ENCODE results near the gene SLIT1.

The SLIT1 gene

GRCh38 chr10:97200616-97201015 lies 14.9 kb upstream of the SLIT1 start:
- no peak for DNase-seq

DNA sequence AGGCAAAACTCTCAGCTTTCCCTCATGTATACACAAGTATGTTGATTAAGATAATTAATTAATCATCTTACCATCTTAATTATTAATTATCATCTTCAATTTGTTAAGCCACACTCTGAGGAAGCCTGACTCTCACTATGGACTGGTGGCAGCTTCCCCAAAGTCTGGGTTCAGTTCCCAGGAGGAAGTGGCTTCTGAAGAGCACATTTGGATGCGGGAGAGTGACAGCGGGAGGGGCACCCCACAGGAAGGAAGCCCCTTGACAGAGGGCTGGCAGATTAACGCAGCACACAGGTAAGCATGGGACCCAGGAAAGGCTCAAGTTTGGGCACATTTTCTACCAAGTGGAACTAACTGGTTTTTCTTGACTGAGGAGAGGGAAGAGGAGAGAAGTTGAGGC lies 13.4 kb upstream of the SLIT1 start:
- no peak for DNase-seq

DNA sequence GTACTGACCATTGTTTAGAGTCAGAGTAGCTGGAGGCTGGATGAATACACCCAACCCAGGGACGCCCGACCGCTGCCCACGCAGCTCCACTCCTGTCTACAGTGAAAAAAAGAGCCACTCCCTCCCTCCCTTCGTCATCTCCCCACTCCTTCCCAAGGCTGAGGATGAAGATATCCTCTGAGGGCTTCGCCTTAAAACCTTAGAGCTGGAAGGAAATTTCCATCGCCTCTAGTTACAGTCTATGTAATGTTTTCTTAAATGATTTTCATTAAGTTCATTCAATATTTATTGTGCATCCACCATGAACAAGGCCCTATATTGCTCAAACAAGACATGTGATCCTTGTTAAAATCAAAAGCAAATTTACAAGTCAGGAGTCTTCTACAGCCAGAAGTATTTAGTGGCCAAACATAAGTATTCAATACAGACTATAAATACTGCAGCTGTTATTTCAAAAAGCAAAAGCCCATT lies 11.3 kb upstream of the SLIT1 start:
- DNase-seq, result no peak

DNA sequence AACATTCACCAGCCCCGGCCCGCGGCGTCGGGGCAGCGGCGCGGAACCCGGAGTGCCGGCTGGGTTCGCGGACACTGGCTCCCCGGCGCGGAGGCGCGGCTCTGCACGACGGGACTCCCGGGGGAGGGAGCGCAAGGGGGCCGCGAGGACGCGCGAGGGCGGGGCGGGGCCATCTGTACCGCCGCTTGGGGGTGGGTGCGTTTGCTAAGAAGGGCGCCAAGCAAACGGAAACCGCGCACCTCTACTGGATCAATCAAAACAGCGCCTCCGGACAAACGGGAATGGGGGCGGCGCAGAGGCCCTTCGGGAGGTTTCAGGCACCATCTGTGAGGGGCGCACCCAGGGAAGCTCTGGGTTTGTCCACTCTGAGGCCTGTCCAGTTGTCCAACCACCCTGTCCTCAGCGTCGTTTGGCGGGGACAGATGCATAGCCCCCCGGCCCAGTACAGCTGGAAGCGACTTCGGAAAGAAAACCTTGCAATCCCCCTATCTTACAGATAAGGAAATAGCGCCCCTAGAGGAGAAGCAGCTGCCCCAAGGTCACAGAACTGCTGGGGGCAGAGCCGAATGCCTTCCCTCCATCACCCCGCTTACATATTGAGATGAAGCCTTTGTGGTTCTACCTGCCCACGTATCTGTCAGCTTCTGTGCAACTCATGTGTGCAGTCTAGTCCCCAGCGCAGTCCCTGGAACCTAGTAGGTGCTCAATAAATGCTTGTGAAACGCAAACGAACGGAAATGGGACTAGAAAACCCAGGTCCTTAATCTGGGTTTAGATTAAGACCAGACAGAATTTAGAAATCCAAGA lies 10.7 kb upstream of the SLIT1 start:
- peak; percentile 42 for DNase-seq

DNA sequence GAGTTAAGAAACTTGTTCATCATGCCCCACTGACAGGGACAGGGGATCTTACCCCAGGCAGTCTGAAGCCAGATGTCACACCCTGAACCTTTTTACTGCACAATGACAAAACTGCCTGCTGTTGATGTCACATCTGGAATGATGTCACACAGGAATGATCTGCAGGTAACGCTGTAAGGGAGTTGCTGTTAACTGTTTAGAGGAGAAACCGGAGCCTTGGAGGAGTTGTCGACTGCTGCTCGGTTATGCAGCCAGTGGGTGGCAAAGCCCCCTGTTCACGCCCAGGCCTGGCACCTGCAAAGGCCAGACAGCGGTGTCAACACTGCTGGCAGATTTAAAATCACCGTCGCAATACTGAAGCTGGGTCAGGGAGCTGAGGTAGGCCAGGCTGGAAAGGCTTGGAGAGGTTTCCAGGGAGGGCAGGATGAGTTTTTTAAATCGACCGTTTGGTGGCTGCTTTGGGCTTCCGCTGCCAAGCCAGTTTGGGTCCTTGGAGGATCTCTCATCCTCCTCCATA lies 10.0 kb upstream of the SLIT1 start:
- no peak for DNase-seq

- DNase-seq, result no peak
Observed at GRCh38 chr10:97192952-97193435, 7.2 kb upstream of the SLIT1 start.

- DNase-seq, result no peak
Observed at GRCh38 chr10:97190450-97190849, 4.7 kb upstream of the SLIT1 start.

- no peak for DNase-seq
Observed at GRCh38 chr10:97188261-97188711, 2.5 kb upstream of the SLIT1 start.

DNA sequence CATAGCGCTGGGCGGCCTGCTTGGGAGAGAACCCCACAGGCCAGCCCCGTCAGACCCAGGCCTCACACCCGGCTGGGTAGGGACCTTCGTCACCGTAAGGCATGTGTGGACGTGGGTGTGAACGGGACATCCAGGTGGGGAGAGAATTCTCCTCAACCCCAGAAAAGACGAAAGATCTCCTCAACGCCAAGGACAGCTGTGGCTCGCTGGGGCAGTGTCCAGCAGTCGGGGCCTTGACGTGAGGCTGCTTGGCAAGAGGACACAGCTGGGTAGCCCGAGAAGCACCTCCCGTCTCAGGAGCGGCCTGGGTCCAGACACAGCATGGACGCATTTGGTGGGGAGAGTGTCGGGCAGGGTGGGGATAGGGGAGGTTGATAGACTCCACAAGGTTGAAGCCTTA lies 1.2 kb upstream of the SLIT1 start:
- DNase-seq, result no peak

DNA sequence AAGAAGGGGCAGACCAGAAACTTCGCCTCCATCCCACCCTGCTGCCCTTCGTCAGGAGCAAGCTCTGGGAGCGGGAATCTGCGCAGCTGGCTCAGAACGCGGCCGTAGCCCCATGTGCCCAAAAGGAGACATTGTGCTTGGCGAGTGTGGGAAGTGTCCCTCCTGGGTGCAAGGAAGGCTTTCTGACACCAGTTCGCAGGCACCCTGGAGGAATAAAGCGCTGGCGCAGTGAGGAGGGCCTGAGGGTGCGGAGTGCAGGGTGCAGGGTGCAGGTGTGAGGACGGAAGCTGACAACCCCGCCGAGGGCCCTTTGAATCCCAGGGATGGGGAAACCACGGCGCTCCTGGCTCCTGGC lies 811 bp downstream of the SLIT1 start:
- no peak for DNase-seq

DNA sequence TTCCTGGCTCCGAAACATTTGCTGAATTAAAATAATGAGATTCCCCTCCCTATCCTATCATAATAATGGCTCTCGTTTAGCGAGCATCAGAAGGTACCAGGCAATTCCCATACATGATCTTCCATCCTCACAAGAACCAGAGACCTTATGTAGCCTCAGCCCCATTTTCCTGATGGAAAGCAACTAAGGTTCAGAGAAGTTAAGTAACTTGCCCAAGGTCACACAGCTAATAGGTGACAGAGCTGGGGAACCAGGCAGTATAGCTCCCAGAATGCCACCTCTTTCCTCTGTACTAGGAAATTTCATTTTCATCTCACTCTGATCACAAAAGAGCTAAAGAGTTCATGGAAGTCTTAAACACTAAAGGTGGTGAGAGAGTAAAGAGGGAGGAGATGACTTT lies 2.4 kb downstream of the SLIT1 start:
- DNase-seq, result no peak

DNA sequence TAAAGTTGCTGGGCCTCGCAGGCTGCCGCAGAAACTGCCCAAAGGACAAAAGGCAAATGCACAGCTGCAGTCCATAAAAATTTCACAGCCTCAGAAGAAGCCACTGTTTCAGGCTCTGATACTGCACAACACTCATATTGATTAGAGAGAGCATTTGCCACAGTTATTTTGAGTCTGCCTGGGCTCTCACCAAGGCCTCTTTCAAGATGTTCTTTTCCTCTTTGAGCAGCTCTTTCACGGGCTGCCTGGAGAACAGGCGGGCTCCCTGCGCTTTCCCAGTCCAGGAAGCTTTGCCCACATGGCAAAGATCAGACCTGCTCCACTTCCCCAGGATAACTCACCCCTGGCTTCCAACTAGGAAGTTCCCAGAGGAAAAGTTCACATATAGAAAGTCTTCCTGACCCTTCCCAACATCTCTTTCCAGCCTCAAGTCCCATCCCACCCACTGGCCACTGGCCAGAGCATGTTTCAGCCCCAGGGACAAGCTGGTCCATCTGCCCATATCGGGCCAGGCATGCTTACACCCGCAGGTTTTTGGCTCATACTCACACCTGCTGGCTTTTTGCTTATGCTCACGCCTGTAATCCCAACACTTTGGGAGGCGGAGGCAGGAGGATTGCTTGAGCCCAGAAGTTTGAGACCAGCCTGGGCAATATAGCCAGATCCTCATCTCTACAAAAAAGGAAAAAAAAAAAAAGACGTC lies 3.3 kb downstream of the SLIT1 start:
- no peak for DNase-seq

GRCh38 chr10:97180986-97181385 lies 4.8 kb downstream of the SLIT1 start:
- DNase-seq, result no peak

GRCh38 chr10:97180363-97180755 lies 5.4 kb downstream of the SLIT1 start:
- DNase-seq, result no peak

DNA sequence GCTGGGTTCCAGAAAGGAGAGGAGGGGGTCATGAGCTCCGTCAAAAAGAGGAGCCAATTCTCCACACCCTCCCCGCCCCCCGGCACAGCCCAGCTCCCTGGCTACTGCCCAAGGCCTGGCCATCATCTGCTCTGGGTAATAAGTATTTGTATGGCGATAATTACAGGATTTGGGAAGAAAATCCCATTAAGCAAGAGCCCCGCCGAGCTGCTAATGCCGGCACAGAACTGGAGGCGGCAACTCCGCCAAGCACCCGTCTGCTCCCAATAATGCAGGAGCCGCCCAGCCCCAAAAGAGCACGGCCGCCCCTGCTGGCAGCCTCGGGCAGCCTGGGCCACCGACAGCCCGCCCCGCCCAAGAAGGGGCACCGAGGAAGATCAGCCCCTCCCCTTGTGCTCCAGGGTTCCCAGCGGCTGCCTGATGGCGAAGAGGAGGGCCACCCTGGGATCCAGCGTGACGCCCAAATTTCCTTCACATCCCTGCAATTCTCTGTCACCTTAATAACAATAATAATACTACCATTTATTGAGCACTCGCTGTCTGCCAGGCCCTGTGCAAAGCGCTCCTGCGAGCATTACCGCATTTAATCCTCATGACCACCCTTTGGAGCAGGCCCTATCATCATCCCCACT lies 5.9 kb downstream of the SLIT1 start:
- DNase-seq, result peak; percentile 55

GRCh38 chr10:97179311-97179710 lies 6.4 kb downstream of the SLIT1 start:
- DNase-seq, result no peak

DNA sequence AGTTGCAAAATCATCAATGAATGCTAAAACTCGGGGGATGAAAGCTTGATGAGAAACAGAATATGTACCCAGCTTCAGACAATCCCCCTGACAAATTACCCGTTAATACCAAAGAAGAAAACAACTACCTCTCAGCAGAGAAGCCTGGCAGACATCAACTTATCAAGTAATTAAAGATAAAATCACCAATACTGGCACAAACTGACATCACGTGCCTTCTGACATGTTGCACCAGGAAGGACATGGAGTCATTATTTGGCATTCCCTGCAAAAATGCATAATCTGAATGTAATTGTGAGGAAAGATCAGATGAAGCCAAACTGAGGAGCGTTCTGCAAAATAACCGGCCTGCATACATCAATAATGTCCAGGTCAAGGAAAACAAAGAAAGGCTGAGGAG lies 7.7 kb downstream of the SLIT1 start:
- DNase-seq, result no peak

DNA sequence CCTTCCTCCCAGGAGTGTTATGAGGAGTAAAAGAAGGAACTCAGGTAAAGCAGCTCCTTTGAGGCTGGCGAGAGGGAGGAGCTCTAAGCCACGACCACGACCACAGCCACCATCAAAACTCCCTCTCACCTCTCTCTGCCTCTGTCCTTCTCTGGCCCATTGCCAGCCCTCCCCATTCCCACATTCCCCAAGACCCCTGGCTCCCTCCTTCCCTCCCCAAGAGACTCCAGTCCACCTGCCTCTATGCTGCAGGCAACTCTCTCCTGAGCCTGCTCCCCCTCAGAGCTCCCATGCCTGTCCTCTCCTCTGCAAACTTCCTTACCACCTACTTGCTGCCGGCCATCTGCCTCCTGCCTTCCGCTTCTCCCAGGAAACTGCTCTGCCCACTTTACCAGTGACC lies 9.5 kb downstream of the SLIT1 start:
- no peak for DNase-seq

DNA sequence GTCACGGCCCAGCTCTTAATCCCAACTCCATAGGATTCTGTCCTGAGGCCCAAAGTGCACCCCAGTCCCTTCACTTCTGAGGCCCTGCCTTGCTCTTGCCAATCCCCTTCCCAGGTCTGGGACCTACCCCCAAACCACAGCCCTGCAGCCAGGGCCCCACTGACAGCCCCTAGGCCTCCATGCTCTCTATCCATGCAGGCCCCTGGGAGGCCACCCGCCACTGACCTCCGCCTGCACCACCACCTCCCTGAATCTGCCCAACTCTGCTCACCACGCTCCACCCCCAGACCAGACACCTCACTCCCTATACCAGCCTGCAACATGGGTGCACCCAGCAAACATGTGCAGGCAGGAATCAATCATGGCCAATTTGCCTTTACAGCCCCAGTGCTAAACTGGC lies 10.2 kb downstream of the SLIT1 start:
- no peak for DNase-seq

DNA sequence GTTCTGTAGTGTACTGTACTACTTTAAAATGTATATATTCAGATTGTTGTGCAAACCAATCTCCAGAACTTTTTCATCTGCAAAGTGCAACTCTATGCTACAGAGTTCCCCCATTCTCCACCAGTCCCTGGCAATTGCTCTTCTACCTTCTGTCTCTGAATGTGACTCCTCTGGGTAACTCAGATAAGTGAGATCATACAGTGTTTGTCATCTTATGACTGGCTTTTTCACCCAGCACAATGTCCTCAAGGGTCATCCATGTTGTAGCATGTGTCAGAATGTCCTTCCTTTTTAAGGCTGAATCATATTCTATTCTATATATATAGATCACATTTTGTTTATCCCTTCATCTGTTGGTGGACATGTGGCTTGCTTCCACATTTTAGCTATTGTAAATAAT lies 10.8 kb downstream of the SLIT1 start:
- DNase-seq, result no peak

GRCh38 chr10:97174276-97174775 lies 11.4 kb downstream of the SLIT1 start:
- no peak for DNase-seq

GRCh38 chr10:97173036-97173435 lies 12.7 kb downstream of the SLIT1 start:
- no peak for DNase-seq

DNA sequence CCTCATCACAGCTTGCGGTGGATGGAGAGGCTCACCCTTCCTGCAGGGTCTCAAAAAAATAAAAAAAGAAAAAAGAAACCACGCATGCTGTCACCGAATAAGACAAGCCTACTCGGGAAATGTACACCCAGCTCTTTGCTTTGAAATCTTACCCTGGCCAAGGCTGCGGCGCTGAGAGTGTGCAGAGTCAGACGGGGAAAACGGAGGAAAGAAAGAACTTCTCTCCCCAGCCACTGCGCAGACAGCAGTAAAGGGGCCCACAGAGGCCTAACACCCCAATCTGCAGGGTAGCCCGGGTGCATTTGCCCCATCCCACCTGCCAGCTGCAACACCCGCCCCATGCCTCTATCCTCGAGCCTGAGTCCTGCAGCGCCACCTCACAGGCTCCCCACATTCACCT lies 14.8 kb downstream of the SLIT1 start:
- DNase-seq, result no peak
